A673 (cell line): ENCODE measurements around the gene GSC.

ENCODE experiments used
- EZH2 ChIP-seq: fragments of 200-600 bp; sonication (generic); IDR thresholded peaks from 2 replicates; pipeline ENCODE4 v1.6.1; 2017; ENCODE audit warnings: borderline replicate concordance, low read depth, mild to moderate bottlenecking, mixed read lengths, antibody characterized with exemption, low read length; ENCODE audit not compliant: poor library complexity, severe bottlenecking
- TF ChIP-seq, protein P1 (sequence below): fragments of 300-800, 200-600 bp; sonication (generic); conservative IDR thresholded peaks from 2 replicates; pipeline ENCODE4 v1.5.1; 2017; ENCODE audit warnings: low read depth, mild to moderate bottlenecking, antibody characterized with exemption, low read length, moderate library complexity, mixed read lengths

DNA sequence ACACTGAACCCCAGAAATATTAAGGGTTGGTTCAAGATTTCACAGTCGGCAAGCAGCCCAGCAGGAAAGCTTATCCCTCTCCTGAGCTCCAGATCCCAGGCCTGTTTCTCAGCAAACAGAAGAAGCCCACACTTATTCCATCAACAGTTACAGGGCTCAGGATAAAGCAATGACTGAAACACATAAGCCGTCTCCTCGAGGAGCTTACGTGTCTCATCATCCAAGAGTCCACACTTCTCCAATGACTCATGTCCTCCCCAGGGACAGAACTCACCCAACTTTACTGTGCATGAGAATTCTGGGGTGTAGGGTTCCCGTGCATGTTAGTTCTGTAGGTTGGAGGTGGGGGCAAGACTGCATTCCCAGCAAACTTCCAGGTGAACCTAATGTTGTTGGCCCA is 31.2 kb downstream of the GSC start:
- TF ChIP-seq, protein P1, sequence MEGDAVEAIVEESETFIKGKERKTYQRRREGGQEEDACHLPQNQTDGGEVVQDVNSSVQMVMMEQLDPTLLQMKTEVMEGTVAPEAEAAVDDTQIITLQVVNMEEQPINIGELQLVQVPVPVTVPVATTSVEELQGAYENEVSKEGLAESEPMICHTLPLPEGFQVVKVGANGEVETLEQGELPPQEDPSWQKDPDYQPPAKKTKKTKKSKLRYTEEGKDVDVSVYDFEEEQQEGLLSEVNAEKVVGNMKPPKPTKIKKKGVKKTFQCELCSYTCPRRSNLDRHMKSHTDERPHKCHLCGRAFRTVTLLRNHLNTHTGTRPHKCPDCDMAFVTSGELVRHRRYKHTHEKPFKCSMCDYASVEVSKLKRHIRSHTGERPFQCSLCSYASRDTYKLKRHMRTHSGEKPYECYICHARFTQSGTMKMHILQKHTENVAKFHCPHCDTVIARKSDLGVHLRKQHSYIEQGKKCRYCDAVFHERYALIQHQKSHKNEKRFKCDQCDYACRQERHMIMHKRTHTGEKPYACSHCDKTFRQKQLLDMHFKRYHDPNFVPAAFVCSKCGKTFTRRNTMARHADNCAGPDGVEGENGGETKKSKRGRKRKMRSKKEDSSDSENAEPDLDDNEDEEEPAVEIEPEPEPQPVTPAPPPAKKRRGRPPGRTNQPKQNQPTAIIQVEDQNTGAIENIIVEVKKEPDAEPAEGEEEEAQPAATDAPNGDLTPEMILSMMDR, result no peak
- TF ChIP-seq EZH2, result no peak
